A549 (cell line): ENCODE results near the gene UBE2U. TPM values are rescaled to one million over a fixed set of nuclear protein-coding genes. Genes with fewer than 3 reads are reported as not detected.
"Not testable (repeated sequence)": the region's sequence is repeated elsewhere in the genome, so short reads cannot be mapped to it uniquely, and the experiment has no call there.

Experiments used
- ATAC-seq, 2 experiments: fragments of 200-7000 bp in 1 of 2; fragments of >200 bp in 1 of 2; cut with Nextera tagmentation in 1 of 2; cut with Tn5 transposase in 1 of 2; 3 replicates each; pipeline versions ENCODE4 v1.8.0 to v1.9.1; 2018 to 2020; ENCODE audit warnings: mild to moderate bottlenecking in 1 of 2, moderate library complexity in 1 of 2
- CTCF ChIA-PET: fragments of 300-600 bp; sonication (Branson Sonifier 250); formaldehyde crosslinking; extraction: SDS; loops from one replicate; lab custom pipeline; 2021; ENCODE audit warnings: antibody characterized with exemption, inconsistent platforms; lab: Yijun Ruan, JAX
- POLR2A ChIA-PET: fragments of 350-600 bp; formaldehyde crosslinking; extraction: SDS; loops from one replicate; lab custom pipeline; 2021; ENCODE audit warnings: antibody characterized with exemption, inconsistent platforms; lab: Yijun Ruan, JAX
- DNase-seq, 2 experiments: peaks; one replicate each; pipeline versions ENCODE4 v3.0.0 to v3.0.0-alpha.2; 2011 to 2016; ENCODE audit warnings: low read depth in 1 of 2, low spot score in 1 of 2
- FAIRE-seq: peaks from 2 replicates; lab custom pipeline; 2011; peaks lifted over from hg19 to GRCh38; lab: Jason Lieb, UNC
- H3K27ac ChIP-seq, 2 experiments: fragments of >200 bp; sonication (Bioruptor Twin); formaldehyde crosslinking; 3 replicates each; pipeline ENCODE4 v1.5.1; 2016 to 2017
- H3K4me1 ChIP-seq: fragments of >200 bp; sonication (Bioruptor Twin); formaldehyde crosslinking; 3 replicates; pipeline ENCODE4 v1.6.1; 2016
- H3K4me2 ChIP-seq: fragments of >200 bp; sonication (Bioruptor Twin); formaldehyde crosslinking; 3 replicates; pipeline ENCODE4 v1.6.1; 2016
- H3K4me3 ChIP-seq: fragments of >200 bp; sonication (Bioruptor Twin); formaldehyde crosslinking; 3 replicates; pipeline ENCODE4 v1.5.1; 2016
- H3K9me3 ChIP-seq: fragments of >200 bp; sonication (Bioruptor Twin); formaldehyde crosslinking; 3 replicates; pipeline ENCODE4 v1.6.1; 2016
- ATOH8 ChIP-seq: fragments of 250-450 bp; sonication (Bioruptor Pico); IDR thresholded peaks from 2 replicates; pipeline ENCODE4 v1.5.0; 2020; ENCODE audit warnings: low read depth, mild to moderate bottlenecking, moderate library complexity
- CBX2 ChIP-seq: fragments of 200-600 bp; sonication (generic); IDR thresholded peaks from 2 replicates; pipeline ENCODE4 v1.6.1; 2016; ENCODE audit warnings: low read depth, mild to moderate bottlenecking, borderline replicate concordance
- CHD4 ChIP-seq: fragments of 200-600 bp; sonication (generic); IDR thresholded peaks from 2 replicates; pipeline ENCODE4 v1.6.1; 2016; ENCODE audit warnings: antibody characterized with exemption, mild to moderate bottlenecking, borderline replicate concordance
- FOSB ChIP-seq: fragments of 250-450 bp; sonication (Bioruptor Pico); IDR thresholded peaks from 2 replicates; pipeline ENCODE4 v1.5.0; 2020; ENCODE audit warnings: mild to moderate bottlenecking, moderate library complexity
- FOSL2 ChIP-seq, 2 experiments: fragments of 450-650 bp in 1 of 2; fragments of >200 bp in 1 of 2; sonication (Bioruptor Twin) in 1 of 2; formaldehyde crosslinking; IDR thresholded peaks; 2 replicates each; pipeline versions ENCODE4 v1.5.0 to v1.6.1; 2016 to 2020; ENCODE audit warnings: mild to moderate bottlenecking in 1 of 2, moderate library complexity in 1 of 2
- FOXS1 ChIP-seq: fragments of 250-450 bp; sonication (Bioruptor Pico); IDR thresholded peaks from 2 replicates; pipeline ENCODE4 v1.5.0; 2020; ENCODE audit warnings: mild to moderate bottlenecking, moderate library complexity
- HEYL ChIP-seq: fragments of 250-450 bp; sonication (Bioruptor Pico); IDR thresholded peaks from 2 replicates; pipeline ENCODE4 v1.8.0; 2021; ENCODE audit warnings: mild to moderate bottlenecking, moderate library complexity
- HOXB5 ChIP-seq: fragments of 250-450 bp; sonication (Bioruptor Pico); IDR thresholded peaks from 2 replicates; pipeline ENCODE4 v1.5.0; 2020; ENCODE audit warnings: mild to moderate bottlenecking, moderate library complexity
- WGBS: methylation state at CpG from one replicate; pipeline ENCODE4 v1.1.6; 2017; ENCODE audit errors: missing lambda C conversion rate; 5-methylcytosine and 5-hydroxymethylcytosine counted together
- polyA plus RNA-seq, 4 experiments: library from polyadenylated mRNA; depleted of rRNA in 3 of 4; stranded (reverse); fragments of >200 nt; fragmentation: RNase III in 1 of 4; extraction: RNeasy Plus Mini Kit Qiagen cat#74134 plus additional on column Dnase treatment in 1 of 4; gene quantifications; 2 replicates in 3 of 4; 3 replicates in 1 of 4; pipeline ENCODE4 v1.2.3, GENCODE V29; 2011 to 2017
- TF ChIP-seq, protein P1 (sequence below): fragments of 450-650 bp; IDR thresholded peaks from 2 replicates; pipeline ENCODE4 v1.6.1; 2014; ENCODE audit warnings: antibody characterized with exemption
- TF ChIP-seq, protein P2 (sequence below): fragments of 150-350 bp; IDR thresholded peaks from 2 replicates; pipeline ENCODE4 v1.6.1; 2014; ENCODE audit warnings: low read depth, mild to moderate bottlenecking, low read length

Gene UBE2U
- polyA plus RNA-seq, 2 of the 4 experiments (the other 2 are of a cell fraction) = not detected

- no peak for ATAC-seq
- Histone ChIP-seq H3K27ac (no peak overlapping the region), H3K4me3 (no peak overlapping the region), H3K4me2 (no peak overlapping the region), H3K4me1 (no peaks in the 10 kb centered on the region), H3K9me3 (no peaks in the 10 kb centered on the region)
- POLR2A ChIA-PET = no interaction called here
- TF ChIP-seq FOSL2 (IDR thresholded peaks at IDR 0.05) (no peak), FOSL2 (CRISPR knock-in tag; IDR thresholded peaks at IDR 0.05) (no peak), HEYL (CRISPR knock-in tag) (no peak), CBX2 (no peak), CHD4 (no peak), HOXB5 (CRISPR knock-in tag) (no peak), FOXS1 (CRISPR knock-in tag) (no peak), ATOH8 (CRISPR knock-in tag) (no peak)
- TF ChIP-seq, protein P1, sequence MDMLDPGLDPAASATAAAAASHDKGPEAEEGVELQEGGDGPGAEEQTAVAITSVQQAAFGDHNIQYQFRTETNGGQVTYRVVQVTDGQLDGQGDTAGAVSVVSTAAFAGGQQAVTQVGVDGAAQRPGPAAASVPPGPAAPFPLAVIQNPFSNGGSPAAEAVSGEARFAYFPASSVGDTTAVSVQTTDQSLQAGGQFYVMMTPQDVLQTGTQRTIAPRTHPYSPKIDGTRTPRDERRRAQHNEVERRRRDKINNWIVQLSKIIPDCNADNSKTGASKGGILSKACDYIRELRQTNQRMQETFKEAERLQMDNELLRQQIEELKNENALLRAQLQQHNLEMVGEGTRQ = no peak
- 73% methylated on average over 3 of the region's 3 CpGs for WGBS
- no peak for DNase-seq
- CTCF ChIA-PET = interaction anchor here (0.8 kb wide), 1 partner anchor 23 kb away, joined by 3 read pairs; no protein-coding TSS in a partner anchor
- FAIRE-seq = no peak
These were observed 12.2 kb downstream of the UBE2U start for GRCh38 chr1:64215576-64215975.

- no peak for DNase-seq
- no peaks in the 10 kb centered on the region for H3K9me3 ChIP-seq
- H3K4me3 ChIP-seq = no peak overlapping the region
- no peak for FAIRE-seq
- no peak overlapping the region for H3K27ac ChIP-seq
- no peak overlapping the region for H3K4me2 ChIP-seq
- TF ChIP-seq, protein P2, sequence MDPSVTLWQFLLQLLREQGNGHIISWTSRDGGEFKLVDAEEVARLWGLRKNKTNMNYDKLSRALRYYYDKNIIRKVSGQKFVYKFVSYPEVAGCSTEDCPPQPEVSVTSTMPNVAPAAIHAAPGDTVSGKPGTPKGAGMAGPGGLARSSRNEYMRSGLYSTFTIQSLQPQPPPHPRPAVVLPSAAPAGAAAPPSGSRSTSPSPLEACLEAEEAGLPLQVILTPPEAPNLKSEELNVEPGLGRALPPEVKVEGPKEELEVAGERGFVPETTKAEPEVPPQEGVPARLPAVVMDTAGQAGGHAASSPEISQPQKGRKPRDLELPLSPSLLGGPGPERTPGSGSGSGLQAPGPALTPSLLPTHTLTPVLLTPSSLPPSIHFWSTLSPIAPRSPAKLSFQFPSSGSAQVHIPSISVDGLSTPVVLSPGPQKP = no peak
- no peak for ATAC-seq
- CTCF ChIA-PET = no interaction called here
- POLR2A ChIA-PET = no interaction called here
- no peaks in the 10 kb centered on the region for H3K4me1 ChIP-seq
- WGBS = 63% methylated on average over 5 of the region's 5 CpGs
These were observed 16.8 kb downstream of the UBE2U start for GRCh38 chr1:64220241-64220640.

- H3K9me3 ChIP-seq = no peaks in the 10 kb centered on the region
- CTCF ChIA-PET = no interaction called here
- 63% methylated on average over 7 of the region's 7 CpGs for WGBS
- no peak for TF ChIP-seq FOSL2 (IDR thresholded peaks at IDR 0.05)
- TF ChIP-seq FOSL2 (CRISPR knock-in tag; IDR thresholded peaks at IDR 0.05) = 0 out of 2 replicates have a peak, but pooled peaks have one; percentile 6
- TF ChIP-seq FOSB = no peak
- no peak overlapping the region for H3K4me2 ChIP-seq
- ATAC-seq (no peak), DNase-seq (peak in 1 of 2 experiments; percentile 4), FAIRE-seq (no peak)
- POLR2A ChIA-PET = no interaction called here
- H3K4me1 ChIP-seq = no peaks in the 10 kb centered on the region
- peak overlapping the region in 1 of 2 experiments; percentile 10; a peak in 1 of 6 replicates for H3K27ac ChIP-seq
- H3K4me3 ChIP-seq = no peak overlapping the region
These were observed 20.1 kb downstream of the UBE2U start for GRCh38 chr1:64223329-64224151.

GRCh38 chr1:64224236-64224635 lies 20.8 kb downstream of the UBE2U start:
- H3K9me3 ChIP-seq, ATAC-seq, CTCF ChIA-PET, POLR2A ChIA-PET, H3K4me2 ChIP-seq, H3K27ac ChIP-seq, FAIRE-seq, H3K4me3 ChIP-seq, H3K4me1 ChIP-seq, DNase-seq: not testable (repeated sequence)
- WGBS = 88% methylated on average over 7 of the region's 7 CpGs
